A549 treated with Hydrocortisone at 1 μM for 4 hours (cell line): ENCODE measurements around the gene SLC22A1. TPM values are rescaled to one million over a fixed set of nuclear protein-coding genes. Genes with fewer than 3 reads are reported as not detected.

Experiments
- total RNA-seq: library from RNA; stranded (reverse); fragments of 200-300 nt; extraction: Qiagen RNA extraction; gene quantifications from 5 replicates; pipeline ENCODE4 v1.2.3, GENCODE V29; 2022

Gene SLC22A1
- total RNA-seq = 1.4 to 2.2 TPM (median 2.0 TPM) in 5 replicates

GRCh38 chr6:160121558-160121957 is at the start of gene SLC22A1:
Gene SLC22A1 (plus strand): TSS chr6:160121815. CDS start chr6:160121936, 121 bp downstream.

Other genes with a start within 250 kb of the SLC22A1 start
- gene MAS1, start 230.8 kb upstream of the SLC22A1 start, total RNA-seq = not detected in 5 replicates
- gene IGF2R, start 152.7 kb upstream of the SLC22A1 start, total RNA-seq = 27.4 to 41.2 TPM (median 29.0 TPM) in 5 replicates
- 0.05 to 0.18 TPM (median 0.05 TPM) in 3 of 5 replicates, not detected in the others for gene SLC22A2, start 137.0 kb downstream of the SLC22A1 start, total RNA-seq
- gene SLC22A3, start 226.6 kb downstream of the SLC22A1 start, total RNA-seq = 47.2 to 57.5 TPM (median 53.1 TPM) in 5 replicates